Heart right ventricle (tissue), 16 donors: ENCODE results near the gene DDHD1. TPM values are rescaled to one million over a fixed set of nuclear protein-coding genes. Genes with fewer than 3 reads are reported as not detected.

Experiments used
- ATAC-seq, 8 donors: fragments of 200-7000 bp; cut with Tn5 transposase; one replicate each; pipeline ENCODE4 v1.9.1; 2020; ENCODE audit warnings: mild to moderate bottlenecking in 8 of 8, moderate library complexity in 8 of 8, moderate number of reproducible peaks in 1 of 8
- DNase-seq, 2 donors: peaks; one replicate each; pipeline ENCODE4 v3.0.0-alpha.2; 2020
- H3K27ac ChIP-seq, 10 donors: fragments of 200-600 bp; sonication (generic) in 2 of 10; one replicate each; pipeline versions ENCODE4 v1.5.0 to v1.8.0; 2020 to 2022; ENCODE audit warnings: mild to moderate bottlenecking in 3 of 10
- H3K27me3 ChIP-seq, 7 donors: fragments of 200-600 bp; one replicate each; pipeline ENCODE4 v1.8.0; 2021 to 2022; ENCODE audit warnings: mild to moderate bottlenecking in 2 of 7
- H3K36me3 ChIP-seq, 9 donors: fragments of 200-600 bp; sonication (generic) in 1 of 9; one replicate each; pipeline versions ENCODE4 v1.5.0 to v1.8.0; 2020 to 2022; ENCODE audit warnings: mild to moderate bottlenecking in 2 of 9
- H3K4me1 ChIP-seq, 9 donors: fragments of 200-600 bp; sonication (generic) in 1 of 9; one replicate each; pipeline versions ENCODE4 v1.5.0 to v1.8.0; 2020 to 2022; ENCODE audit warnings: mild to moderate bottlenecking in 4 of 9
- H3K4me3 ChIP-seq, 10 donors: fragments of 200-600 bp; sonication (generic) in 2 of 10; one replicate each; pipeline versions ENCODE4 v1.5.0 to v1.8.0; 2020 to 2022; ENCODE audit warnings: mild to moderate bottlenecking in 7 of 10, moderate library complexity in 2 of 10
- H3K9me3 ChIP-seq, 11 donors: fragments of 200-600 bp in 10 of 11; sonication (generic) in 2 of 11; one replicate each; pipeline versions ENCODE4 v1.5.0 to v1.8.0; 2013 to 2022; ENCODE audit warnings: mild to moderate bottlenecking in 2 of 11, control low read depth in 1 of 11, moderate library complexity in 1 of 11
- CTCF ChIP-seq, 9 donors: fragments of 200-600 bp; sonication (generic) in 2 of 9; IDR thresholded peaks; one replicate each; pipeline versions ENCODE4 v1.5.0 to v1.8.0; 2021 to 2022; ENCODE audit warnings: antibody characterized with exemption in 9 of 9, mild to moderate bottlenecking in 5 of 9, moderate library complexity in 1 of 9
- WGBS, 2 donors: extraction: QIAGEN DNeasy Blood & Tissue Kit; methylation state at CpG; one replicate each; pipeline ENCODE4 v1.1.7; 2013; ENCODE audit warnings: inconsistent platforms in 1 of 2; 5-methylcytosine and 5-hydroxymethylcytosine counted together
- intact Hi-C, 10 donors: fragments of 100-400 bp; cut with DNase I; formaldehyde crosslinking; loops; one replicate each; pipeline versions ENCODE4 v1.11.1 to v1.14.2; 2022
- polyA plus RNA-seq, 2 donors: library from polyadenylated mRNA; stranded (reverse); fragments of 200-250 nt; gene quantifications; one replicate each; pipeline ENCODE4 v1.2.3, GENCODE V29; 2013
- total RNA-seq, 10 donors: library from RNA; stranded (reverse); fragmentation: NEBNext Ultra II Directional in 3 of 10; extraction: Animal tissue kit (Norgen Biotek cat#: 25700) in 3 of 10; gene quantifications; one replicate each; pipeline versions ENCODE4 v1.2.1 to v1.2.4, GENCODE V29; 2021 to 2023
- donor health status: Arrhythmogenic right ventricular cardiomyopathy.
- donor health status: ischemic (EF 13 %, LVEDD 7.1; RV severe dilation, severe dysfunction).
- donor health status: healthy with polysubstance abuse.
- donor health status: DM: no; HTN: yes; CAD: no.
- donor health status: DM: no; HTN: no; CAD: no.
- donor health status: ischemic (EF 25% LVEDD 6.9; RV normal size, moderate dysfunction).
- donor health status: ischemic (EF 25% LVEDD 5.7; RV mildly dilated, moderate dysfunction).
- donor health status: healthy.
- donor health status: DM: yes; HTN: yes; CAD: no.
- donor health status: Ischemic cardiomyopathy.
- donor health status: ischemic (EF 35%, LVEDD 5.7; RV mildly dilated, moderate dysfunction).
- donor health status: nonischemic (EF 11% LVEDD 7.7; RV severe dilation, severe dysfunction).
- donor health status: DM: yes; HTN: yes; CAD: no.
- donor health status: PGD.
- donor health status: ischemic (EF 29% LVEDD 5.4; RV normal size, mild dysfunction).
- donor health status: nonischemic (EF 23%, LVEDD 6.1; RV moderate dilation, normal function).

DDHD1 gene
- total and polyA plus RNA-seq, 12 donors: 2.1 to 9.6 (median 7.4) TPM

GRCh38 chr14:53023325-53023724 lies 129.8 kb downstream of the DDHD1 start:
- DNase-seq (no peak), ATAC-seq (no peak)
- 96 to 98% methylated on average over 3 of the region's 3 CpGs for WGBS, 2 donors
- intact Hi-C loops: no loop called here
- no peak for TF ChIP-seq CTCF (IDR thresholded peaks at IDR 0.05)
- Histone ChIP-seq H3K27me3 (no peaks in the 10 kb centered on the region), H3K4me1 (no peaks in the 10 kb centered on the region), H3K4me3 (no peak overlapping the region), H3K36me3 (no peaks in the 10 kb centered on the region), H3K9me3 (no peaks in the 10 kb centered on the region), H3K27ac (no peak overlapping the region)

- DNase-seq: no peak
- Histone ChIP-seq H3K27me3 (no peaks in the 10 kb centered on the region), H3K4me1 (peaks cover 0 to 7% (median under 1%) of the 10 kb centered on the region in 9 donors), H3K27ac (no peak overlapping the region), H3K9me3 (no peaks in the 10 kb centered on the region), H3K36me3 (no peaks in the 10 kb centered on the region), H3K4me3 (no peak overlapping the region)
- WGBS, 2 donors: 94 to 95% methylated on average over 3 of the region's 3 CpGs
- no peak for TF ChIP-seq CTCF (IDR thresholded peaks at IDR 0.05)
- intact Hi-C loops: no loop called here
- no peak for ATAC-seq
Measured at GRCh38 chr14:53022593-53022992, 130.5 kb downstream of the DDHD1 start.

GRCh38 chr14:53020193-53020932 lies 132.8 kb downstream of the DDHD1 start:
- intact Hi-C loops: no loop called here
- TF ChIP-seq CTCF (IDR thresholded peaks at IDR 0.05): no peak
- ATAC-seq (no peak), DNase-seq (no peak)
- WGBS, 2 donors: 81 to 84% methylated on average over 5 of the region's 5 CpGs
- no peak overlapping the region for H3K27ac ChIP-seq
- H3K4me3 ChIP-seq: no peak overlapping the region
- no peaks in the 10 kb centered on the region for H3K27me3 ChIP-seq
- no peaks in the 10 kb centered on the region for H3K36me3 ChIP-seq
- peaks cover 0 to 16% (median 6%) of the 10 kb centered on the region in 9 donors for H3K4me1 ChIP-seq
- no peaks in the 10 kb centered on the region for H3K9me3 ChIP-seq

GRCh38 chr14:53019406-53019805 lies 133.7 kb downstream of the DDHD1 start:
- Histone ChIP-seq H3K9me3 (no peaks in the 10 kb centered on the region), H3K4me3 (no peak overlapping the region), H3K36me3 (no peaks in the 10 kb centered on the region), H3K4me1 (peaks cover 0 to 16% (median 6%) of the 10 kb centered on the region in 9 donors), H3K27ac (no peak overlapping the region), H3K27me3 (no peaks in the 10 kb centered on the region)
- ATAC-seq: no peak
- no peak for TF ChIP-seq CTCF (IDR thresholded peaks at IDR 0.05)
- DNase-seq: no peak
- intact Hi-C loops: no loop called here
